ENCODE data around the gene PXMP4.

Gene PXMP4

GRCh38 chr20:33668466-33669155 lies 51.5 kb downstream of the PXMP4 start:
- no peak for DNase-seq (ENCODE audit: low read depth)

- peak; percentile 55 for DNase-seq (ENCODE audit: low read depth)
These were observed 52.2 kb downstream of the PXMP4 start for GRCh38 chr20:33667676-33668465.

GRCh38 chr20:33667245-33667675 lies 52.9 kb downstream of the PXMP4 start:
- no peak for DNase-seq (ENCODE audit: low read depth)

- DNase-seq (ENCODE audit: low read depth) = peak; percentile 97
These were observed 53.5 kb downstream of the PXMP4 start, which contains the start of gene ACTL10 for GRCh38 chr20:33666293-33667244. Gene ACTL10, plus strand, starts transcription at chr20:33666943. Its CDS starts 555 bp downstream, at chr20:33667498.

GRCh38 chr20:33664762-33665144 lies 55.4 kb downstream of the PXMP4 start:
- DNase-seq (ENCODE audit: low read depth) = no peak

GRCh38 chr20:33664085-33664761 lies 55.9 kb downstream of the PXMP4 start:
- no peak for DNase-seq (ENCODE audit: low read depth)

GRCh38 chr20:33663161-33664084 lies 56.7 kb downstream of the PXMP4 start:
- no peak for DNase-seq (ENCODE audit: low read depth)

- no peak for DNase-seq (ENCODE audit: low read depth)
These were observed 57.9 kb downstream of the PXMP4 start, which contains the start of gene C20orf144 for GRCh38 chr20:33662172-33662571. Gene C20orf144, plus strand, starts transcription at chr20:33662327. Its CDS starts 19 bp downstream, at chr20:33662346.

GRCh38 chr20:33660685-33661058 lies 59.4 kb downstream of the PXMP4 start:
- no peak for DNase-seq (ENCODE audit: low read depth)

- no peak for DNase-seq (ENCODE audit: low read depth)
These were observed 60.0 kb downstream of the PXMP4 start for GRCh38 chr20:33660035-33660684.

- no peak for DNase-seq (ENCODE audit: low read depth)
These were observed 60.6 kb downstream of the PXMP4 start for GRCh38 chr20:33659341-33660034.

- DNase-seq (ENCODE audit: low read depth) = no peak
These were observed 61.2 kb downstream of the PXMP4 start for GRCh38 chr20:33658929-33659328.

- no peak for DNase-seq (ENCODE audit: low read depth)
These were observed 61.6 kb downstream of the PXMP4 start for GRCh38 chr20:33658510-33658909.

- DNase-seq (ENCODE audit: low read depth) = no peak
These were observed 62.4 kb downstream of the PXMP4 start for GRCh38 chr20:33657704-33658095.

GRCh38 chr20:33656783-33657703 lies 63.1 kb downstream of the PXMP4 start:
- DNase-seq (ENCODE audit: low read depth) = no peak

GRCh38 chr20:33656010-33656782 lies 63.9 kb downstream of the PXMP4 start:
- no peak for DNase-seq (ENCODE audit: low read depth)

GRCh38 chr20:33655164-33655563 lies 64.9 kb downstream of the PXMP4 start:
- no peak for DNase-seq (ENCODE audit: low read depth)
